ENCODE measurements around the gene PRDM5.

GRCh38 chr4:120688791-120689190 is 233.7 kb downstream of the PRDM5 start:
- TF ChIP-seq POLR2A (IDR thresholded peaks at IDR 0.05; ENCODE audit: low read depth, low read length) = no peak
- TF ChIP-seq POLR2AphosphoS5 (IDR thresholded peaks at IDR 0.05; ENCODE audit: low read depth, low read length) = no peak
- TF ChIP-seq SPI1 (IDR thresholded peaks at IDR 0.05; ENCODE audit: low read depth, low read length) = no peak
- no peak for TF ChIP-seq TAF1 (IDR thresholded peaks at IDR 0.05; ENCODE audit: low read depth, low read length)

All from GM12891 (cell line).